H9 (cell line): ENCODE data around the gene TDRD9. TPM values are rescaled to one million over a fixed set of nuclear protein-coding genes. Genes with fewer than 3 reads are reported as not detected.

Experiments
- DNase-seq: peaks from one replicate; pipeline ENCODE4 v3.0.0-alpha.2; 2017
- H2AFZ ChIP-seq: one replicate; pipeline ENCODE4 v1.6.1; 2013; ENCODE audit warnings: mild to moderate bottlenecking, low read length, control low read depth, moderate library complexity
- H2AK5ac ChIP-seq: 2 replicates; pipeline ENCODE4 v1.6.1; 2013; ENCODE audit warnings: low read length, control low read depth, mixed read lengths; ENCODE audit not compliant: insufficient read length
- H2BK120ac ChIP-seq: one replicate; pipeline ENCODE4 v1.6.1; 2013; ENCODE audit warnings: low read depth, mild to moderate bottlenecking, low read length, control low read depth, inconsistent platforms; ENCODE audit not compliant: poor library complexity, severe bottlenecking
- H2BK12ac ChIP-seq: 2 replicates; pipeline ENCODE4 v1.6.1; 2013; ENCODE audit warnings: low read length, control low read depth, mixed read lengths, low read depth; ENCODE audit not compliant: insufficient read length
- H2BK15ac ChIP-seq: 2 replicates; pipeline ENCODE4 v1.6.1; 2013; ENCODE audit warnings: low read depth, low read length, control low read depth
- H2BK20ac ChIP-seq: one replicate; pipeline ENCODE4 v1.6.1; 2013; ENCODE audit warnings: low read depth, mild to moderate bottlenecking, low read length, control low read depth, inconsistent platforms; ENCODE audit not compliant: poor library complexity, severe bottlenecking
- H2BK5ac ChIP-seq: 2 replicates; pipeline ENCODE4 v1.6.1; 2013; ENCODE audit warnings: low read length, control low read depth, mixed read lengths; ENCODE audit not compliant: insufficient read length
- H3K14ac ChIP-seq: 2 replicates; pipeline ENCODE4 v1.6.1; 2013; ENCODE audit warnings: low read length, control low read depth; ENCODE audit not compliant: insufficient read depth
- H3K18ac ChIP-seq: 2 replicates; pipeline ENCODE4 v1.6.1; 2013; ENCODE audit warnings: low read depth, mild to moderate bottlenecking, mixed read lengths, low read length, control low read depth; ENCODE audit not compliant: insufficient read length
- H3K23ac ChIP-seq: 2 replicates; pipeline ENCODE4 v1.6.1; 2013; ENCODE audit warnings: low read length, control low read depth, mixed read lengths, low read depth; ENCODE audit not compliant: insufficient read length
- H3K23me2 ChIP-seq: 2 replicates; pipeline ENCODE4 v1.6.1; 2013; ENCODE audit warnings: low read depth, mild to moderate bottlenecking, mixed read lengths, low read length, control low read depth; ENCODE audit not compliant: insufficient read length, poor library complexity, severe bottlenecking
- H3K27ac ChIP-seq: 2 replicates; pipeline ENCODE4 v1.5.1; 2013; ENCODE audit warnings: low read length, control low read depth, mixed read lengths, low read depth; ENCODE audit not compliant: insufficient read length
- H3K27me3 ChIP-seq: 2 replicates; pipeline ENCODE4 v1.6.1; 2013; ENCODE audit warnings: low read length, control low read depth, inconsistent platforms; ENCODE audit not compliant: insufficient read depth
- H3K4ac ChIP-seq: 2 replicates; pipeline ENCODE4 v1.6.1; 2013; ENCODE audit warnings: low read depth, mild to moderate bottlenecking, control low read depth, inconsistent platforms, low read length, moderate library complexity
- H3K4me1 ChIP-seq: 2 replicates; pipeline ENCODE4 v1.6.1; 2013; ENCODE audit warnings: low read length, control low read depth, inconsistent platforms; ENCODE audit not compliant: insufficient read depth
- H3K4me2 ChIP-seq: 2 replicates; pipeline ENCODE4 v1.6.1; 2013; ENCODE audit warnings: low read length, control low read depth, mixed read lengths; ENCODE audit not compliant: insufficient read length, insufficient read depth
- H3K56ac ChIP-seq: 2 replicates; pipeline ENCODE4 v1.6.1; 2013; ENCODE audit warnings: low read depth, mild to moderate bottlenecking, mixed read lengths, low read length, control low read depth; ENCODE audit not compliant: insufficient read length
- H3K79me1 ChIP-seq: 2 replicates; pipeline ENCODE4 v1.6.1; 2013; ENCODE audit warnings: low read depth, mild to moderate bottlenecking, moderate library complexity, low read length, control low read depth, inconsistent platforms; ENCODE audit not compliant: insufficient read depth, poor library complexity, severe bottlenecking
- H3K79me2 ChIP-seq: 2 replicates; pipeline ENCODE4 v1.6.1; 2013; ENCODE audit warnings: low read length, control low read depth, inconsistent platforms; ENCODE audit not compliant: insufficient read depth
- H3K9ac ChIP-seq: 2 replicates; pipeline ENCODE4 v1.6.1; 2013; ENCODE audit warnings: low read length, control low read depth, mixed read lengths; ENCODE audit not compliant: insufficient read length; ENCODE audit errors: extremely low read depth
- H3K9me3 ChIP-seq: one replicate; pipeline ENCODE4 v1.6.1; 2013; ENCODE audit warnings: low read depth, low read length, inconsistent platforms; ENCODE audit not compliant: control insufficient read depth
- H3T11ph ChIP-seq: one replicate; pipeline ENCODE4 v1.6.1; 2013; ENCODE audit warnings: mild to moderate bottlenecking, low read length, control low read depth, inconsistent platforms
- H4K20me1 ChIP-seq: one replicate; pipeline ENCODE4 v1.6.1; 2013; ENCODE audit not compliant: control insufficient read depth, insufficient read length, insufficient read depth
- H4K5ac ChIP-seq: 2 replicates; pipeline ENCODE4 v1.6.1; 2013; ENCODE audit warnings: low read depth, mild to moderate bottlenecking, mixed read lengths, low read length, control low read depth; ENCODE audit not compliant: insufficient read length
- H4K8ac ChIP-seq: replicated peaks from 2 replicates; pipeline ENCODE4 v1.6.1; 2013; ENCODE audit warnings: low read length, control low read depth, mixed read lengths, low read depth; ENCODE audit not compliant: insufficient read length
- H4K91ac ChIP-seq: 2 replicates; pipeline ENCODE4 v1.6.1; 2013; ENCODE audit warnings: low read depth, mild to moderate bottlenecking, moderate library complexity, mixed read lengths, low read length, control low read depth; ENCODE audit not compliant: insufficient read length
- H3K27ac Mint-ChIP-seq, 3 experiments: 2 replicates in 2 of 3; 3 replicates in 1 of 3; pipeline ENCODE4 v1.8.0; 2020 to 2021; ENCODE audit warnings: mixed read lengths in 3 of 3, mild to moderate bottlenecking in 1 of 3, moderate library complexity in 1 of 3
- H3K27me3 Mint-ChIP-seq: 2 replicates; pipeline ENCODE4 v1.8.0; 2021; ENCODE audit warnings: low read depth, mild to moderate bottlenecking, moderate library complexity, mixed read lengths
- H3K36me3 Mint-ChIP-seq, 3 experiments: 2 replicates in 2 of 3; 3 replicates in 1 of 3; pipeline ENCODE4 v1.8.0; 2020 to 2021; ENCODE audit warnings: low read depth in 3 of 3, mixed read lengths in 3 of 3; ENCODE audit not compliant: insufficient read depth in 1 of 3
- H3K4me1 Mint-ChIP-seq, 2 experiments: 2 replicates each; pipeline ENCODE4 v1.8.0; 2020; ENCODE audit warnings: mixed read lengths in 2 of 2
- H3K4me3 Mint-ChIP-seq, 2 experiments: 2 replicates in 1 of 2; 3 replicates in 1 of 2; pipeline ENCODE4 v1.8.0; 2020 to 2021; ENCODE audit warnings: mild to moderate bottlenecking in 2 of 2, mixed read lengths in 2 of 2, moderate library complexity in 1 of 2
- H3K9me3 Mint-ChIP-seq, 2 experiments: 2 replicates in 1 of 2; 3 replicates in 1 of 2; pipeline ENCODE4 v1.8.0; 2020; ENCODE audit warnings: mild to moderate bottlenecking in 2 of 2, mixed read lengths in 2 of 2, moderate library complexity in 1 of 2
- WGBS: extraction: QIAGEN DNeasy Blood & Tissue Kit; methylation state at CpG from one replicate; pipeline ENCODE4 v1.1.7; 2013; ENCODE audit warnings: missing lambda C conversion rate, low lambda C conversion rate, mixed read lengths; ENCODE audit not compliant: insufficient read length; ENCODE audit errors: extremely low coverage; 5-methylcytosine and 5-hydroxymethylcytosine counted together
- total RNA-seq: library from RNA; stranded (reverse); gene quantifications from 2 replicates; pipeline ENCODE4 v1.2.1, GENCODE V29; 2021
- TF ChIP-seq, protein P1 (sequence below): fragments of 200-600 bp; sonication (generic); conservative IDR thresholded peaks from 3 replicates; pipeline ENCODE4 v1.8.0; 2021; ENCODE audit warnings: antibody characterized with exemption, mild to moderate bottlenecking

Gene TDRD9
- total RNA-seq, 1 experiment from 2014 or later: not detected

- Mint-ChIP-seq H3K4me1 (no peaks in the 10 kb centered on the region), H3K27ac (no peak overlapping the region), H3K9me3 (no peaks in the 10 kb centered on the region), H3K4me3 (no peak overlapping the region), H3K36me3 (no peaks in the 10 kb centered on the region), H3K27me3 (peaks cover 6% of the 10 kb centered on the region)
- Histone ChIP-seq H3K23ac (no peak overlapping the region), H3K4me1 (no peaks in the 10 kb centered on the region), H2BK15ac (no peak overlapping the region), H3K9ac (no peak overlapping the region), H3K14ac (no peak overlapping the region), H3T11ph (no peak overlapping the region), H4K20me1 (no peaks in the 10 kb centered on the region), H3K56ac (no peak overlapping the region), H3K18ac (no peak overlapping the region), H2BK120ac (no peak overlapping the region), H2BK20ac (no peak overlapping the region), H4K8ac (no peak overlapping the region), H3K79me1 (no peaks in the 10 kb centered on the region), H3K27me3 (no peaks in the 10 kb centered on the region), H3K4ac (no peak overlapping the region), H3K79me2 (no peaks in the 10 kb centered on the region), H4K5ac (no peak overlapping the region), H2BK5ac (no peak overlapping the region), H2BK12ac (no peak overlapping the region), H2AK5ac (no peak overlapping the region), H3K23me2 (no peaks in the 10 kb centered on the region), H3K27ac (no peak overlapping the region), H2AFZ (no peak overlapping the region), H3K4me2 (no peak overlapping the region), H4K91ac (no peak overlapping the region), H3K9me3 (no peaks in the 10 kb centered on the region)
- TF ChIP-seq, protein P1, sequence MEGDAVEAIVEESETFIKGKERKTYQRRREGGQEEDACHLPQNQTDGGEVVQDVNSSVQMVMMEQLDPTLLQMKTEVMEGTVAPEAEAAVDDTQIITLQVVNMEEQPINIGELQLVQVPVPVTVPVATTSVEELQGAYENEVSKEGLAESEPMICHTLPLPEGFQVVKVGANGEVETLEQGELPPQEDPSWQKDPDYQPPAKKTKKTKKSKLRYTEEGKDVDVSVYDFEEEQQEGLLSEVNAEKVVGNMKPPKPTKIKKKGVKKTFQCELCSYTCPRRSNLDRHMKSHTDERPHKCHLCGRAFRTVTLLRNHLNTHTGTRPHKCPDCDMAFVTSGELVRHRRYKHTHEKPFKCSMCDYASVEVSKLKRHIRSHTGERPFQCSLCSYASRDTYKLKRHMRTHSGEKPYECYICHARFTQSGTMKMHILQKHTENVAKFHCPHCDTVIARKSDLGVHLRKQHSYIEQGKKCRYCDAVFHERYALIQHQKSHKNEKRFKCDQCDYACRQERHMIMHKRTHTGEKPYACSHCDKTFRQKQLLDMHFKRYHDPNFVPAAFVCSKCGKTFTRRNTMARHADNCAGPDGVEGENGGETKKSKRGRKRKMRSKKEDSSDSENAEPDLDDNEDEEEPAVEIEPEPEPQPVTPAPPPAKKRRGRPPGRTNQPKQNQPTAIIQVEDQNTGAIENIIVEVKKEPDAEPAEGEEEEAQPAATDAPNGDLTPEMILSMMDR: no peak
- no CpG with 5 or more reads among the region's 16 CpGs for WGBS
- DNase-seq: no peak
Measured at GRCh38 chr14:104101086-104101621, 172.9 kb downstream of the TDRD9 start.
